HFFc6 (cell line): Measurements from ENCODE around the gene SPHK2. TPM values are rescaled to one million over a fixed set of nuclear protein-coding genes. Genes with fewer than 3 reads are reported as not detected.

ENCODE experiments used
- DNase-seq: peaks from one replicate; pipeline ENCODE4 v3.0.0-alpha.2; 2018
- H3K27ac Mint-ChIP-seq: 2 replicates; pipeline ENCODE4 v1.8.0; 2020; ENCODE audit warnings: mild to moderate bottlenecking, mixed read lengths
- H3K27me3 Mint-ChIP-seq: 2 replicates; pipeline ENCODE4 v1.8.0; 2021; ENCODE audit warnings: mild to moderate bottlenecking, moderate library complexity, mixed read lengths; ENCODE audit not compliant: insufficient read depth
- H3K36me3 Mint-ChIP-seq: 2 replicates; pipeline ENCODE4 v1.8.0; 2021; ENCODE audit warnings: low read depth, mixed read lengths
- H3K4me1 Mint-ChIP-seq: 2 replicates; pipeline ENCODE4 v1.8.0; 2020; ENCODE audit warnings: low read depth, mixed read lengths
- H3K4me3 Mint-ChIP-seq: 2 replicates; pipeline ENCODE4 v1.8.0; 2020; ENCODE audit warnings: mild to moderate bottlenecking, moderate library complexity, mixed read lengths
- H3K9me3 Mint-ChIP-seq: 2 replicates; pipeline ENCODE4 v1.8.0; 2020; ENCODE audit warnings: mild to moderate bottlenecking, mixed read lengths
- CTCF ChIP-seq: fragments of 200-600 bp; sonication (generic); IDR thresholded peaks from 2 replicates; pipeline ENCODE4 v1.5.0; 2021; ENCODE audit warnings: antibody characterized with exemption, mild to moderate bottlenecking
- total RNA-seq, 6 experiments: library from RNA; stranded (reverse); fragmentation: NEBNext Ultra II Directional; extraction: Animal tissue kit (Norgen Biotek cat#: 25700); gene quantifications; 2 replicates in 1 of 6; 3 replicates in 5 of 6; pipeline ENCODE4 v1.2.3, GENCODE V29; 2021

The SPHK2 gene
- total RNA-seq, 6 experiments from 2014 or later: 20.1 to 34.0 (median 23.4) TPM

- H3K4me1 Mint-ChIP-seq: peaks cover 20% of the 10 kb centered on the region
- no peaks in the 10 kb centered on the region for H3K9me3 Mint-ChIP-seq
- DNase-seq: peak; percentile 81
- H3K4me3 Mint-ChIP-seq: no peak overlapping the region
- H3K27me3 Mint-ChIP-seq: peaks cover 3% of the 10 kb centered on the region; the same call in 1 of the 2 replicates
- H3K27ac Mint-ChIP-seq: peak overlapping the region; percentile 57; the same call in 1 of the 2 replicates
- H3K36me3 Mint-ChIP-seq: no peaks in the 10 kb centered on the region
- no peak for TF ChIP-seq CTCF
Measured at GRCh38 chr19:48660852-48661710, 41.8 kb downstream of the SPHK2 start.

GRCh38 chr19:48661711-48662090 is 42.4 kb downstream of the SPHK2 start:
- Mint-ChIP-seq H3K27me3 (peaks cover 5% of the 10 kb centered on the region; the same call in 1 of the 2 replicates), H3K27ac (no peak overlapping the region)

GRCh38 chr19:48663667-48664066 is 44.4 kb downstream of the SPHK2 start:
- Mint-ChIP-seq H3K9me3 (no peaks in the 10 kb centered on the region), H3K36me3 (no peaks in the 10 kb centered on the region), H3K27me3 (peaks cover 9% of the 10 kb centered on the region), H3K4me1 (peaks cover 6% of the 10 kb centered on the region), H3K27ac (no peak overlapping the region), H3K4me3 (no peak overlapping the region)
- DNase-seq: no peak
- TF ChIP-seq CTCF: no peak

More at GRCh38 chr19:48661711-48662090, 42.4 kb downstream of the SPHK2 start:
- Mint-ChIP-seq H3K4me1 (peaks cover 17% of the 10 kb centered on the region), H3K4me3 (no peak overlapping the region), H3K9me3 (no peaks in the 10 kb centered on the region), H3K36me3 (no peaks in the 10 kb centered on the region)
- no peak for TF ChIP-seq CTCF
- no peak for DNase-seq

GRCh38 chr19:48664476-48664875 is 45.2 kb downstream of the SPHK2 start:
- TF ChIP-seq CTCF: no peak
- peaks cover 9% of the 10 kb centered on the region for H3K27me3 Mint-ChIP-seq
- peaks cover 6% of the 10 kb centered on the region for H3K4me1 Mint-ChIP-seq
- no peak for DNase-seq
- no peak overlapping the region for H3K4me3 Mint-ChIP-seq
- H3K9me3 Mint-ChIP-seq: no peaks in the 10 kb centered on the region
- H3K36me3 Mint-ChIP-seq: no peaks in the 10 kb centered on the region
- H3K27ac Mint-ChIP-seq: no peak overlapping the region

GRCh38 chr19:48665786-48666185 is 46.5 kb downstream of the SPHK2 start:
- no peak for TF ChIP-seq CTCF
- H3K27ac Mint-ChIP-seq: no peak overlapping the region
- peaks cover 4% of the 10 kb centered on the region for H3K4me1 Mint-ChIP-seq
- DNase-seq: no peak
- H3K4me3 Mint-ChIP-seq: no peak overlapping the region
- peaks cover 9% of the 10 kb centered on the region for H3K27me3 Mint-ChIP-seq
- peaks cover 5% of the 10 kb centered on the region; the same call in 1 of the 2 replicates for H3K9me3 Mint-ChIP-seq
- H3K36me3 Mint-ChIP-seq: no peaks in the 10 kb centered on the region
